ENCODE results near the gene SMAP2. TPM values are rescaled to one million over a fixed set of nuclear protein-coding genes. Genes with fewer than 3 reads are reported as not detected.

SMAP2 gene
- total and polyA plus RNA-seq, 2 of the 4 experiments (the other 2 are of a cell fraction) = 30.1 to 31.0 TPM

GRCh38 chr1:40435471-40435870 is 61.9 kb downstream of the SMAP2 start:
- intact Hi-C loops (cut with micrococcal nuclease) (no loop called here), in situ Hi-C loops (cut with MboI; ENCODE audit: low sequenced_read_pairs) (no loop called here), dilution Hi-C loops (cut with HindIII; ENCODE audit: low sequenced_read_pairs, unreplicated experiment) (no loop called here)
- H3K9me1 ChIP-seq (ENCODE audit: insufficient read depth, low read length) = no peaks in the 10 kb centered on the region
- no peak for TF ChIP-seq NFE2L2 (IDR thresholded peaks at IDR 0.05; ENCODE audit: low read depth, low read length)
- TF ChIP-seq USF2 (IDR thresholded peaks at IDR 0.05; ENCODE audit: low read depth, low read length) = peak; percentile 44
- no CpG with 5 or more reads among the region's 5 CpGs for WGBS, 2 experiments (ENCODE audit: extremely low coverage in 2 of 2, insufficient read length in 1 of 2)
- H3K79me1 ChIP-seq (ENCODE audit: low read depth in 1 of 2, low read length in 2 of 2) = no peaks in the 10 kb centered on the region; a peak in 1 of 4 replicates
- ChIA-PET POLR2A (ENCODE audit: unreplicated experiment) (no interaction called here), CTCF (interaction anchor here (0.6 kb wide), 1 partner anchor 22 kb away, joined by 3 read pairs; no protein-coding TSS in a partner anchor)
- H3K14ac ChIP-seq (replicated peaks; ENCODE audit: low read depth, low read length) = no peak overlapping the region
- H3K23ac ChIP-seq (ENCODE audit: low read depth, low read length) = no peak overlapping the region
- H4K91ac ChIP-seq (ENCODE audit: insufficient read depth, low read depth, low read length) = no peak overlapping the region
- no peak overlapping the region for H2BK15ac ChIP-seq (ENCODE audit: low read depth, low read length)
- H4K20me1 ChIP-seq (ENCODE audit: insufficient read depth, low read length) = no peaks in the 10 kb centered on the region
- H3K27me3 ChIP-seq (ENCODE audit: control insufficient read depth, insufficient read depth, low read length) = no peaks in the 10 kb centered on the region
- no peak overlapping the region for H2BK120ac ChIP-seq (ENCODE audit: low read depth, low read length)
- no peak overlapping the region for H3K56ac ChIP-seq (ENCODE audit: extremely low read depth, insufficient read depth, low read length)
- H2BK20ac ChIP-seq (ENCODE audit: low read depth, low read length) = no peak overlapping the region
- no peak overlapping the region for H2AK5ac ChIP-seq (ENCODE audit: low read depth, low read length)
- no peak overlapping the region for H3K4me3 ChIP-seq (ENCODE audit: insufficient read depth, low read depth, low read length)
- no peak overlapping the region for H4K5ac ChIP-seq (ENCODE audit: low read depth, low read length)
- no peak overlapping the region for H3K4me2 ChIP-seq (ENCODE audit: low read depth, low read length)
- no peaks in the 10 kb centered on the region for H3K4me1 ChIP-seq (ENCODE audit: control insufficient read depth, insufficient read depth, low read length)
- no peaks in the 10 kb centered on the region for H3K9me3 ChIP-seq (ENCODE audit: control insufficient read depth, insufficient read depth, low read length)
- no peak overlapping the region for H3K9ac ChIP-seq (ENCODE audit: low read depth, low read length)
- no peak overlapping the region for H3K4ac ChIP-seq (ENCODE audit: low read depth, low read length)
- no TSS peak for BruUV-seq (replicated peaks)
- no peak overlapping the region for H3K18ac ChIP-seq (ENCODE audit: low read depth, low read length)
- H2AK9ac ChIP-seq (replicated peaks; ENCODE audit: low read depth, low read length, poor library complexity) = no peak overlapping the region
- ATAC-seq (ENCODE audit: low read depth) (peak; percentile 61), DNase-seq (peak; percentile 61)
- no peak overlapping the region for H3K27ac ChIP-seq (ENCODE audit: insufficient read depth, low read length)
- no peaks in the 10 kb centered on the region for H3K36me3 ChIP-seq (ENCODE audit: control insufficient read depth, insufficient read depth, low read length)
- no peak overlapping the region for H2BK5ac ChIP-seq (ENCODE audit: low read depth, low read length, poor library complexity, severe bottlenecking)
- H2AFZ ChIP-seq (replicated peaks; ENCODE audit: low read length, poor library complexity) = no peak overlapping the region
- no peak overlapping the region for H4K8ac ChIP-seq (ENCODE audit: low read depth in 2 of 2, low read length in 2 of 2)

Measured in IMR-90 (cell line).